Activated CD8-positive, alpha-beta T cell treated with anti-CD3 and anti-CD28 coated beads for 36 hours (primary cell): ENCODE data around the gene PPOX. TPM values are rescaled to one million over a fixed set of nuclear protein-coding genes. Genes with fewer than 3 reads are reported as not detected.

Experiments
- ATAC-seq: fragments of 200-7000 bp; cut with Tn5 transposase; one replicate; pipeline ENCODE4 v1.10.0; 2021; ENCODE audit warnings: mild to moderate bottlenecking, moderate library complexity
- CTCF ChIA-PET: fragments of 350-600 bp; sonication (Branson Sonifier 250); formaldehyde crosslinking; loops from one replicate; lab custom pipeline; 2021; ENCODE audit warnings: antibody characterized with exemption; lab: Charles Lee
- POLR2A ChIA-PET: fragments of 350-600 bp; sonication (Branson Sonifier 250); formaldehyde crosslinking; loops from one replicate; lab custom pipeline; 2021; ENCODE audit warnings: antibody characterized with exemption; lab: Charles Lee
- DNase-seq: peaks from one replicate; pipeline ENCODE4 v3.0.0-alpha.2; 2020
- H3K27ac Mint-ChIP-seq: one replicate; pipeline ENCODE4 v1.8.0; 2021; ENCODE audit warnings: mild to moderate bottlenecking, mixed read lengths
- H3K27me3 Mint-ChIP-seq: one replicate; pipeline ENCODE4 v1.8.0; 2021; ENCODE audit warnings: mixed read lengths
- H3K36me3 Mint-ChIP-seq: one replicate; pipeline ENCODE4 v1.8.0; 2021; ENCODE audit warnings: low read depth, mixed read lengths
- H3K4me1 Mint-ChIP-seq: one replicate; pipeline ENCODE4 v1.8.0; 2021; ENCODE audit warnings: low read depth, mixed read lengths
- H3K4me3 Mint-ChIP-seq: one replicate; pipeline ENCODE4 v1.8.0; 2021; ENCODE audit warnings: mild to moderate bottlenecking, moderate library complexity, mixed read lengths
- H3K9me3 Mint-ChIP-seq: one replicate; pipeline ENCODE4 v1.8.0; 2021; ENCODE audit warnings: mixed read lengths
- CTCF ChIP-seq: fragments of 200-600 bp; IDR thresholded peaks from one replicate; pipeline ENCODE4 v1.8.0; 2022; ENCODE audit warnings: antibody characterized with exemption, mild to moderate bottlenecking
- intact Hi-C: fragments of 100-400 bp; cut with micrococcal nuclease; formaldehyde crosslinking; loops from one replicate; pipeline ENCODE4 v1.10.0; 2022
- total RNA-seq, 2 experiments: library from RNA; stranded (reverse); gene quantifications; one replicate each; pipeline ENCODE4 v1.2.3, GENCODE V29; 2021

PPOX gene
- total RNA-seq, 2 experiments from 2014 or later, result 24.4 to 24.9 TPM

- ChIA-PET POLR2A (interaction anchor here (0.8 to 2.4 kb wide), 4 partner anchors 7 to 42 kb away, joined by 4 to 15 read pairs (median 6); partner anchors contain the start of genes NIT1, PFDN2 and PPOX), CTCF (interaction anchor here (1.0 to 1.6 kb wide), 3 partner anchors 62 to 88 kb away, joined by 3 to 7 read pairs (median 4); partner anchors contain the start of gene TOMM40L)
- H3K9me3 Mint-ChIP-seq, result no peaks in the 10 kb centered on the region
- TF ChIP-seq CTCF, result no peak
- H3K27me3 Mint-ChIP-seq, result no peaks in the 10 kb centered on the region
- peaks cover 61% of the 10 kb centered on the region for H3K4me1 Mint-ChIP-seq
- peak within 1 kb of the TSS; percentile 80 for H3K4me3 Mint-ChIP-seq
- intact Hi-C loops, result no loop called here
- peaks cover 27% of the 10 kb centered on the region for H3K36me3 Mint-ChIP-seq
- DNase-seq, result peak; percentile 95
- peak within 1 kb of the TSS; percentile 84 for H3K27ac Mint-ChIP-seq
- ATAC-seq, result peak; percentile 98
These were observed 6.9 kb upstream of the PPOX start, which contains the start of gene USP21 for GRCh38 chr1:161159087-161159912. Gene USP21, plus strand, starts transcription at chr1:161159500. Its CDS starts 1,141 bp downstream, at chr1:161160641.

- ChIA-PET POLR2A (interaction anchor here (0.8 to 1.3 kb wide), 5 partner anchors 10 to 42 kb away, joined by 3 to 5 read pairs (median 4); partner anchors contain the start of genes B4GALT3, NDUFS2, NIT1 and PFDN2), CTCF (no interaction called here)
- ATAC-seq, result no peak
- Mint-ChIP-seq H3K36me3 (peaks cover 29% of the 10 kb centered on the region), H3K27me3 (no peaks in the 10 kb centered on the region), H3K27ac (peak overlapping the region; percentile 77), H3K9me3 (no peaks in the 10 kb centered on the region), H3K4me1 (peaks cover 62% of the 10 kb centered on the region), H3K4me3 (peak overlapping the region; percentile 80)
- no peak for TF ChIP-seq CTCF
- intact Hi-C loops, result no loop called here
- no peak for DNase-seq
These were observed 6.3 kb upstream of the PPOX start for GRCh38 chr1:161159913-161160243.

- ChIA-PET POLR2A (interaction anchor here (1.0 to 1.3 kb wide), 3 partner anchors 16 to 41 kb away, joined by 3 to 5 read pairs (median 5); partner anchors contain the start of genes B4GALT3 and NDUFS2), CTCF (interaction anchor here (1.8 kb wide), 1 partner anchor 66 kb away, joined by 7 read pairs; the partner anchor contains the start of gene TOMM40L)
- TF ChIP-seq CTCF, result no peak
- Mint-ChIP-seq H3K36me3 (peaks cover 30% of the 10 kb centered on the region), H3K4me3 (peak overlapping the region; percentile 80), H3K4me1 (peaks cover 61% of the 10 kb centered on the region), H3K27me3 (no peaks in the 10 kb centered on the region), H3K9me3 (no peaks in the 10 kb centered on the region), H3K27ac (no peak overlapping the region)
- DNase-seq (no peak), ATAC-seq (no peak)
- intact Hi-C loops, result no loop called here
These were observed 5.5 kb upstream of the PPOX start for GRCh38 chr1:161160671-161161145.

GRCh38 chr1:161161652-161162051 lies 4.6 kb upstream of the PPOX start:
- H3K36me3 Mint-ChIP-seq, result peaks cover 30% of the 10 kb centered on the region
- H3K9me3 Mint-ChIP-seq, result no peaks in the 10 kb centered on the region
- CTCF ChIA-PET, result interaction anchor here (1.6 to 1.8 kb wide), 2 partner anchors 65 to 129 kb away, joined by 3 to 7 read pairs; partner anchors contain the start of gene TOMM40L
- DNase-seq (no peak), ATAC-seq (no peak)
- H3K27ac Mint-ChIP-seq, result no peak overlapping the region
- no peak for TF ChIP-seq CTCF
- POLR2A ChIA-PET, result interaction anchor here (0.7 to 1.2 kb wide), 5 partner anchors 19 to 117 kb away, joined by 3 read pairs; partner anchors contain the start of gene NDUFS2
- intact Hi-C loops, result no loop called here
- no peaks in the 10 kb centered on the region for H3K27me3 Mint-ChIP-seq
- H3K4me1 Mint-ChIP-seq, result peaks cover 58% of the 10 kb centered on the region
- peak overlapping the region; percentile 3 for H3K4me3 Mint-ChIP-seq
